T-cell (primary cell): ENCODE data around the gene DELE1. TPM values are rescaled to one million over a fixed set of nuclear protein-coding genes. Genes with fewer than 3 reads are reported as not detected.
A peak's percentile ranks its signal among the peaks of the same experiment; 100 is the strongest.

Experiments
- ATAC-seq, 4 experiments: fragments of 200-7000 bp in 3 of 4; fragments of 150-1000 bp in 1 of 4; cut with Tn5 transposase; replicated peaks in 1 of 4; 1 replicate in 3 of 4; 2 replicates in 1 of 4; pipeline ENCODE4 v1.10.0; 2021; ENCODE audit warnings: moderate library complexity in 3 of 4, mild to moderate bottlenecking in 2 of 4, moderate number of reproducible peaks in 1 of 4
- CTCF ChIA-PET, 2 donors: fragments of 300-600 bp; sonication (Branson Sonifier 250); formaldehyde crosslinking; loops; one replicate each; lab custom pipeline; 2022; ENCODE audit warnings: antibody characterized with exemption in 2 of 2; lab: Charles Lee
- POLR2A ChIA-PET, 2 donors: fragments of 300-600 bp; sonication (Branson Sonifier 250); formaldehyde crosslinking; loops; one replicate each; lab custom pipeline; 2022; ENCODE audit warnings: antibody characterized with exemption in 2 of 2; lab: Charles Lee
- DNase-seq, 35 experiments: peaks; one replicate each; pipeline versions ENCODE4 v3.0.0 to v3.0.0-alpha.2; 2013 to 2023
- H3K27ac ChIP-seq: one replicate; pipeline ENCODE4 v1.5.1; 2013; ENCODE audit warnings: low read length
- H3K27me3 ChIP-seq, 2 experiments: replicated peaks in 1 of 2; 1 replicate in 1 of 2; 2 replicates in 1 of 2; pipeline versions ENCODE4 v1.6.1 to v1.7.0; 2013; ENCODE audit warnings: low read length in 1 of 2, mixed read lengths in 1 of 2; ENCODE audit not compliant: control insufficient read depth in 2 of 2, insufficient read depth in 2 of 2; ENCODE audit errors: extremely low read depth in 1 of 2
- H3K36me3 ChIP-seq, 2 donors: 1 replicate in 1 of 2; 2 replicates in 1 of 2; pipeline versions ENCODE4 v1.6.1 to v1.7.0; 2013; ENCODE audit warnings: low read length in 1 of 2; ENCODE audit not compliant: control insufficient read depth in 2 of 2, insufficient read depth in 1 of 2; ENCODE audit errors: extremely low read depth in 1 of 2
- H3K4me1 ChIP-seq, 2 experiments: 1 replicate in 1 of 2; 2 replicates in 1 of 2; pipeline versions ENCODE4 v1.6.1 to v1.7.0; 2013; ENCODE audit warnings: low read length in 2 of 2, mixed read lengths in 1 of 2; ENCODE audit not compliant: insufficient read depth in 2 of 2, control insufficient read depth in 1 of 2; ENCODE audit errors: extremely low read depth in 1 of 2
- H3K4me3 ChIP-seq, 2 donors: 1 replicate in 1 of 2; 2 replicates in 1 of 2; pipeline versions ENCODE4 v1.5.1 to v1.7.0; 2013; ENCODE audit warnings: mild to moderate bottlenecking in 2 of 2, low read length in 1 of 2, moderate library complexity in 1 of 2; ENCODE audit not compliant: control insufficient read depth in 1 of 2; ENCODE audit errors: extremely low read depth in 1 of 2
- H3K9me3 ChIP-seq: 2 replicates; pipeline ENCODE4 v1.7.0; 2013
- H3K27ac Mint-ChIP-seq, 2 donors: one replicate each; pipeline ENCODE4 v1.8.0; 2020 to 2021; ENCODE audit warnings: mild to moderate bottlenecking in 2 of 2, mixed read lengths in 2 of 2
- H3K27me3 Mint-ChIP-seq, 2 donors: one replicate each; pipeline ENCODE4 v1.8.0; 2021 to 2022; ENCODE audit warnings: mixed read lengths in 2 of 2
- H3K36me3 Mint-ChIP-seq: one replicate; pipeline ENCODE4 v1.8.0; 2021; ENCODE audit warnings: mixed read lengths
- H3K4me1 Mint-ChIP-seq, 3 donors: one replicate each; pipeline ENCODE4 v1.8.0; 2020 to 2022; ENCODE audit warnings: mixed read lengths in 3 of 3, mild to moderate bottlenecking in 1 of 3
- H3K4me3 Mint-ChIP-seq, 3 donors: one replicate each; pipeline ENCODE4 v1.8.0; 2020 to 2022; ENCODE audit warnings: mild to moderate bottlenecking in 3 of 3, mixed read lengths in 3 of 3, moderate library complexity in 3 of 3
- H3K9me3 Mint-ChIP-seq, 3 donors: one replicate each; pipeline ENCODE4 v1.8.0; 2020 to 2022; ENCODE audit warnings: mixed read lengths in 3 of 3
- WGBS: methylation state at CpG from one replicate; pipeline ENCODE4 v1.1.5; 2013; ENCODE audit warnings: missing lambda C conversion rate; ENCODE audit not compliant: insufficient coverage; 5-methylcytosine and 5-hydroxymethylcytosine counted together
- total RNA-seq, 35 experiments: library from RNA in 6 of 35; stranded (reverse) in 6 of 35; fragments of 120-200 nt in 1 of 35; gene quantifications; one replicate each; pipeline versions ENCODE4 v1.2.1 to v1.2.4 and lab custom pipeline; 2013 to 2026

The DELE1 gene
- total RNA-seq, 5 donors from 2014 or later (not counting 1 experiment from before 2014, with no cell fraction given) = 80.3 to 130 (median 85.2) TPM

DNA sequence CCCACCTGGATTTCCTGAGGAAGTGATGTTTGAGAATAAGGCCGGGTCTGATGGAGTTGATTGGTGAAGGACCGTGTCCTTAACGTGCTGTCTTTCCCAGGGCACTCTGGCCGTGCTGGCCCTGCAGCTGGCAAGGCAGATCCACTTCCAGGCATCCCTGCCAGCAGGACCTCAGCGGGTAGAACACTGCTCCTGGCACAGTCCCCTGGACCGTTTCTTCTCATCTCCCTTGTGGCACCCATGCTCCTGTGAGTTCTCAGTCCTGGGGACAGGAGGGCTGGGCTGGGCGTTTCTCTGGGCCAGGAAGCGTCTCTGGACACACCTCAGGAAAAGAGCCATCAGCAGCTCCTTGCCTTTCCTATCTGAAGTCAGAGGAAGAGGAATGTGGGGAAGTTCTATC lies 4.4 kb downstream of the DELE1 start:
- Mint-ChIP-seq H3K4me1 (peaks cover 33 to 37% (median 36%) of the 10 kb centered on the region in 3 donors), H3K27ac (no peak overlapping the region), H3K4me3 (no peak overlapping the region), H3K27me3 (no peaks in the 10 kb centered on the region), H3K36me3 (peaks cover 59% of the 10 kb centered on the region), H3K9me3 (no peaks in the 10 kb centered on the region)
- H3K9me3 ChIP-seq = no peaks in the 10 kb centered on the region
- H3K36me3 ChIP-seq = peaks cover 18 to 75% of the 10 kb centered on the region in 2 donors
- ATAC-seq (no peak), DNase-seq (no peak)
- H3K27ac ChIP-seq = no peak overlapping the region
- peaks cover 4 to 18% of the 10 kb centered on the region in 2 experiments for H3K4me1 ChIP-seq
- ChIA-PET POLR2A (interaction anchor here in 1 of 2 donors (1.1 kb wide), 1 partner anchor 78 kb away, joined by 3 read pairs; no protein-coding TSS in a partner anchor), CTCF (no interaction called here)
- H3K27me3 ChIP-seq = no peaks in the 10 kb centered on the region
- no peak overlapping the region for H3K4me3 ChIP-seq
- 85% methylated on average over 6 of the region's 8 CpGs for whole genome bisulfite sequencing

DNA sequence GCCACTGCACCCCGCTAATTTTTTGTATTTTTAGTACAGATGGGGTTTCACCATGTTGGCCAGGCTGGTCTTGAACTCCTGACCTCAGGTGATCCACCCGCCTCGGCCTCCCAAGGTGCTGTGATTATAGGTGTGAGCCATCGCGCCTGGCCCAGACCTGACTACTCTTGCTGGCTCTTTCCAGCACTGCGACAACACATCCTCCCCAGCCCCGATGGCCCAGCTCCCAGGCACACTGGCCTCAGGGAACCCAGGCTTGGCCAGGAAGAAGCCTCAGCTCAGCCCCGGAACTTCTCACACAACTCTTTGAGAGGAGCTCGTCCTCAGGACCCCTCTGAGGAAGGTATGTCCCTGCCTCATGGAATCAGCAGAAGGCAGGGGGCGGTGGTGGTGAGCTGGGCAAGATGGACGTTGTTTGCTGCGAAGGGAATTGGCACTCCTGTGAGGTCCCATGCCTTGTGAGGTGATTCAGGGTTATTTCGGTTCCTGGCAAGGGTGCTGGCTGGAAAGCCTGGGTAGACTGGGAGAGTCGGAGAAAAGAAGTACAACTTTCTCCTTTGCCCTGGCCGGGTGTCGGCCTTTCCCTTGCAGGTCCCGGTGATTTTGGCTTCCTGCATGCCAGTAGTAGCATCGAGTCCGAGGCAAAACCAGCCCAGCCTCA lies 5.9 kb downstream of the DELE1 start:
- Histone ChIP-seq H3K4me3 (no peak overlapping the region), H3K27me3 (no peaks in the 10 kb centered on the region), H3K36me3 (peaks cover 23 to 89% of the 10 kb centered on the region in 2 donors), H3K9me3 (no peaks in the 10 kb centered on the region), H3K27ac (no peak overlapping the region), H3K4me1 (peaks cover 0 to 7% of the 10 kb centered on the region in 2 experiments)
- Mint-ChIP-seq H3K27me3 (no peaks in the 10 kb centered on the region), H3K27ac (no peak overlapping the region), H3K4me1 (peaks cover 21 to 25% (median 24%) of the 10 kb centered on the region in 3 donors), H3K4me3 (no peak overlapping the region), H3K36me3 (peaks cover 64% of the 10 kb centered on the region), H3K9me3 (no peaks in the 10 kb centered on the region)
- WGBS = 96% methylated on average over 16 of the region's 19 CpGs
- DNase-seq = no peak
- ChIA-PET CTCF (interaction anchor here in 1 of 2 donors (1.3 kb wide), 1 partner anchor 238 kb away, joined by 3 read pairs; no protein-coding TSS in a partner anchor), POLR2A (interaction anchor here in 1 of 2 donors (0.6 kb wide), 1 partner anchor 13 kb away, joined by 3 read pairs; no protein-coding TSS in a partner anchor)
- no peak for ATAC-seq

DNA sequence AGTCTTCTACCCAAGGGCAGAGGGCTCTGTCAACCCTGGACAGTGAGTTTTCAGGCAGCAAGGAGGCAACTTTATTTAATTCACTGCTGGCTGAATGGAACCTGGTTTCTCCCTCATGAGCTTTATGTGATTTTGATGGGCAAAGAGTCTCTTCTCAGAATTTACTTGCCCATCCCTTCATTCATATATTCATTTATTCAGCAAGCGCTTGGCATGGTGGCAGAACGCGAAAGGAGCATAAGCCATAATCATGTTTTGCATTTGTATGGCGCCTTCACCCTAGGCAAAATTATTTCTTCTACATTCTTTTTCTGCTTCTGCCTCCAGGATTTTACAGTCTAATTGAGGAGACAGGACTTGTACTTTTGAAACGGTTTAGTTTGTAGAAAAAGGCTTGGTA lies 8.0 kb downstream of the DELE1 start:
- Mint-ChIP-seq H3K4me1 (peaks cover 12 to 14% (median 13%) of the 10 kb centered on the region in 3 donors), H3K27ac (no peak overlapping the region), H3K9me3 (no peaks in the 10 kb centered on the region), H3K4me3 (no peak overlapping the region), H3K27me3 (no peaks in the 10 kb centered on the region), H3K36me3 (peaks cover 65% of the 10 kb centered on the region)
- no CpG with 5 or more reads among the region's 5 CpGs for WGBS
- ATAC-seq (no peak), DNase-seq (no peak)
- Histone ChIP-seq H3K4me3 (no peak overlapping the region), H3K36me3 (peaks cover 25 to 96% of the 10 kb centered on the region in 2 donors), H3K27ac (no peak overlapping the region), H3K27me3 (no peaks in the 10 kb centered on the region), H3K9me3 (no peaks in the 10 kb centered on the region), H3K4me1 (no peaks in the 10 kb centered on the region)
- ChIA-PET CTCF (no interaction called here), POLR2A (no interaction called here)

DNA sequence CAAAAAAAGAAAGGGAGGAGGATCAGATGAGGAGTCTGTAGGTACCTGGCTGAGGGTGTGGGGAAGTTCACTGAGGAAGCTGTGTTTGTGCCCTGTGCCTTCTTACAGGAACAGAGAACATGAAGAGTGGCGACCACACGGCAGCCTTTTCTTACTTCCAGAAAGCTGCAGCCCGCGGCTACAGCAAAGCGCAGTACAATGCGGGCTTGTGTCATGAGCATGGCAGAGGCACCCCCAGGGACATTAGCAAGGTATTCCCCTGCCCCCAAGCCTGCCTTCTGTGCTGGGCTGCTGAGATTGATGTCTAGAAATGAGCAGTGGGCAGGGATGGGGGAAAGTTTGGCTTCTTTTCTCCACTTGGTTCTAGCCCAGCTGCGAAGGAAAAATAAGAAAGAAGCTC lies 9.5 kb downstream of the DELE1 start:
- Mint-ChIP-seq H3K4me3 (no peak overlapping the region), H3K4me1 (peaks cover under 1 to 6% (median 1%) of the 10 kb centered on the region in 3 donors), H3K36me3 (peaks cover 54% of the 10 kb centered on the region), H3K9me3 (no peaks in the 10 kb centered on the region), H3K27me3 (no peaks in the 10 kb centered on the region), H3K27ac (no peak overlapping the region)
- Histone ChIP-seq H3K36me3 (peaks cover 24 to 92% of the 10 kb centered on the region in 2 donors), H3K4me1 (no peaks in the 10 kb centered on the region), H3K27me3 (no peaks in the 10 kb centered on the region), H3K4me3 (no peak overlapping the region), H3K27ac (no peak overlapping the region), H3K9me3 (no peaks in the 10 kb centered on the region)
- POLR2A ChIA-PET = no interaction called here
- ATAC-seq = no peak
- CTCF ChIA-PET = no interaction called here
- no peak for DNase-seq
- 100% methylated on average over 6 of the region's 7 CpGs for WGBS

DNA sequence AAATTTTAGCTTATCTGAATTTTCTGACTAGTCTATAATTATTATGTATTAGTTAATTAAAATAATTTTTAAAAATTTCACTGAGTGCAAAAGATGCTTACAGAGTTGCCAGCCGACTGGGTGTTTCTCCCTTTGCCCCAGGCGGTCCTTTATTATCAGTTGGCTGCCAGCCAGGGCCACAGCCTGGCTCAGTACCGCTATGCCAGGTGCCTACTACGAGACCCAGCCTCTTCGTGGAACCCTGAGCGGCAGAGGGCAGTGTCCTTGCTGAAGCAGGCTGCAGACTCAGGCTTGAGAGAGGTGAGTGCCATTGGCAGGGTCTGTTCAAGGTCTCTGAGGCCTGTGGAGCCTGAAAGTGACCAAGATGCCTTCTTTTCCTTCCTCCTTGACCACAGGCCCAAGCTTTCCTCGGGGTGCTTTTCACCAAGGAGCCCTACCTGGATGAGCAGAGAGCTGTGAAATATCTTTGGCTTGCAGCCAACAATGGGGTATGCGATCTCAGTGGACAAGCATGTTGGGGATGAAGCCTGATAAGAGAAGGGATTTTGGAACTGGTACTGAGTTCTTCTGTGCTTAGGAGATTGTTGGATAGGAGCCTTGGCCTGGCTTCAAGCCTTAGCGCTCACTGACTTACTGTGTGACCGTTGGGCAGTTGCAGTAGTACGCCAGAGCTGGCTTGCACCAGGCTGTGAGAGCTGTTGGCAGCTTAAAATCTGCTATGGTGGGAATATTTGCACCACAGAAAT lies 10.6 kb downstream of the DELE1 start:
- Histone ChIP-seq H3K27ac (no peak overlapping the region), H3K4me3 (no peak overlapping the region), H3K36me3 (peaks cover 26 to 90% of the 10 kb centered on the region in 2 donors), H3K4me1 (no peaks in the 10 kb centered on the region), H3K27me3 (no peaks in the 10 kb centered on the region), H3K9me3 (no peaks in the 10 kb centered on the region)
- Mint-ChIP-seq H3K9me3 (no peaks in the 10 kb centered on the region), H3K27me3 (no peaks in the 10 kb centered on the region), H3K36me3 (peaks cover 50% of the 10 kb centered on the region), H3K27ac (no peak overlapping the region), H3K4me1 (peaks cover 0 to 6% (median 0%) of the 10 kb centered on the region in 3 donors), H3K4me3 (no peak overlapping the region)
- ChIA-PET CTCF (no interaction called here), POLR2A (interaction anchor here in 1 of 2 donors (0.5 kb wide), 1 partner anchor 9 kb away, joined by 3 read pairs; no protein-coding TSS in a partner anchor)
- WGBS = over 99% methylated on average over 10 of the region's 11 CpGs
- ATAC-seq (no peak), DNase-seq (no peak)

DNA sequence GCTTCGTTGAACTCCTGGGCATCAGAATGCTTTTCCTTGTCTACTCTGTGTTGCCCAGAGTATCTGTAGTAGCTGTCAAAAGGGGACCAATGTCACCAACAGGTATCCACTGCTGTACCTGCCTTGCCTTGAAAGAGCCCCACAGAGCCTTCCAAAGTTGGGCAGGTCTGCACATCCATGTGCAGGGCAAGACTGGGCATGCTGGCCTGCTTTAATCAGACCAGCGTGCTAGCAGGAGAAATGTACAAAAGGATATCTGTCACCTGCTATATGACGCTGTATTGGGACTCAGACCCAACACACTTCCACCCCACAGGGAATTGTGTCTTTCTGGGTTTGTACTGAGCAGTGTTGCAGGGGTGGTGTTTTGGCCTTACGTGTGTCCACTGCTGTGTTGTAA lies 11.9 kb downstream of the DELE1 start:
- no peak for ATAC-seq
- no peak overlapping the region for H3K4me3 ChIP-seq
- ChIA-PET CTCF (no interaction called here), POLR2A (no interaction called here)
- no peaks in the 10 kb centered on the region for H3K27me3 ChIP-seq
- peaks cover 0 to 6% (median 0%) of the 10 kb centered on the region in 3 donors for H3K4me1 Mint-ChIP-seq
- no peaks in the 10 kb centered on the region for H3K4me1 ChIP-seq
- H3K9me3 ChIP-seq = no peaks in the 10 kb centered on the region
- no peaks in the 10 kb centered on the region for H3K9me3 Mint-ChIP-seq
- H3K27ac Mint-ChIP-seq = peak overlapping the region in 1 of 2 donors; percentile 4
- no peak for DNase-seq
- 100% methylated on average over 1 of the region's 4 CpGs for WGBS
- H3K36me3 ChIP-seq = peaks cover 26 to 81% of the 10 kb centered on the region in 2 donors
- H3K4me3 Mint-ChIP-seq = no peak overlapping the region
- H3K36me3 Mint-ChIP-seq = peaks cover 52% of the 10 kb centered on the region
- H3K27me3 Mint-ChIP-seq = no peaks in the 10 kb centered on the region
- no peak overlapping the region for H3K27ac ChIP-seq
